Measurements from ENCODE around the gene MYOM1. TPM values are rescaled to one million over a fixed set of nuclear protein-coding genes. Genes with fewer than 3 reads are reported as not detected.

Gene MYOM1
- total RNA-seq, 1 donor from 2014 or later, result 0.26 TPM

- no peak for FAIRE-seq
- no peak for TF ChIP-seq CTCF (IDR thresholded peaks at IDR 0.05; ENCODE audit: insufficient read depth, low read length, severe bottlenecking)
Measured at GRCh38 chr18:3247240-3248061, 27.7 kb upstream of the MYOM1 start, which contains the start of gene MYL12A. Gene MYL12A, plus strand, starts transcription at chr18:3247801. Its CDS starts 5,447 bp downstream, at chr18:3253248.

GRCh38 chr18:3246635-3247239, 27.0 kb upstream of the MYOM1 start:
- DNase-seq (ENCODE audit: low read depth), result no peak
- no peak for FAIRE-seq
- Histone ChIP-seq H3K36me3 (ENCODE audit: control insufficient read depth, insufficient read depth, low read length) (peaks cover 1% of the 10 kb centered on the region), H3K27me3 (ENCODE audit: control insufficient read depth, insufficient read depth, low read length) (no peaks in the 10 kb centered on the region), H3K4me3 (ENCODE audit: low read depth, low read length) (peak overlapping the region; percentile 89)
- TF ChIP-seq CTCF (IDR thresholded peaks at IDR 0.05; ENCODE audit: insufficient read depth, low read length, severe bottlenecking), result no peak

More at GRCh38 chr18:3247240-3248061, 27.7 kb upstream of the MYOM1 start, which contains the start of gene MYL12A:
- H3K4me3 ChIP-seq (ENCODE audit: low read depth, low read length), result peak within 1 kb of the TSS; percentile 89
- DNase-seq (ENCODE audit: low read depth), result peak; percentile 95
- no peaks in the 10 kb centered on the region for H3K27me3 ChIP-seq (ENCODE audit: control insufficient read depth, insufficient read depth, low read length)
- H3K36me3 ChIP-seq (ENCODE audit: control insufficient read depth, insufficient read depth, low read length), result peaks cover 1% of the 10 kb centered on the region

DNA sequence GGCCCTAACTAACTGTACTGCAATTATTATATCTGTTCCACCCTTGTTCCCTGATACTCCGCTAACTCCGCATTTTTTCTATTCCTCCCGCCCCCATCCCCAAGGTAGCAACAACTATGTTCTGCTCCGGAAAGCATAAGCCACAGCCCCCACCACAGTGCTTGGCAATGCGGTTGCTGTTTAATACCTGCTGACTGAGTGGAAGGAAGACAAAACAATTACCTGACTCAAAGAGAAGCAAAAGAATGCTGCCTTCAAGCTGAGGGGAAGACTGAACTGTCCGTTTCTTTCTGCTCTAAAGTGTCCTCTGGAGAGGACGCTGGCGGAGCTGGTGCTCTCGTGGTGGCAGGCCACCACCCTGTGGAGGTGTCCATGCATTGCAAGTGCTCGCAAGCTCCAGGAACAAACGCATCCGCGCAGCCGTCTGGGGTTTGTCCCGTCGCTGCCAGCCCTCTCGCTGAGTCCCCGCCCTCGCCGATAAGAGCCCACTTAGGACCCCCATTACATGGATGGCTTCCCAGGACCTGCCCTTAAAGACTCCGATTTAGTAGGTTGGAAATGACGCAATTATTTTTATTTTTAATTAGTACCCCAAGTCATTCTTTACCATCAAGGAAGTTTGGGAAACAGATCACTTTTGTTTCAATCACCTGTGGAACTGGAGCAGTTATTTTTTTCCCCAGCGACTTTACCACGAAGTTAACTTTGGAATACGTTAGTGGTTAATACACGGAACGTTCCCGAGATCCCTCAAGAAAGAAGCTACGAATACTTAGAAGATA, 26.3 kb upstream of the MYOM1 start:
- FAIRE-seq (no peak), DNase-seq (ENCODE audit: low read depth) (peak; percentile 76)

DNA sequence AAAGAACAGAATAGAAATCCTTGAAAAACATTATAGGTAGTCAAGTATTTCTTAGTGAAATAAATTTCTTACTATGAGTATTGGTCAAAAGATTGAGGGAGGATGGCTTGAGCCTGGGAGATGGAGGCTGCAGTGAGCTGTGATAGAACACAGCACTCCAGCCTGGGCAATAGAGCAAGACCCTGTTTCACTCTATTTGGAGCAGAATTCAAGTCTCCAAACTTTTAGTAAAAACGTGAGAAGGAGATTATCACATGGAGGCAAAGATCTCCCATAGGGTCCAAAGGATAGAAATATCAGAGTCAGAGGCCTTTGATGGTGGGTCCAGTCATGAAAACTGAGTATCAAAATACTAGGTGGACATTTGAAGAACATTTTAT, 25.4 kb upstream of the MYOM1 start:
- no peak for TF ChIP-seq CTCF (IDR thresholded peaks at IDR 0.05; ENCODE audit: insufficient read depth, low read length, severe bottlenecking)

More for the DNA sequence above, 26.3 kb upstream of the MYOM1 start:
- no peaks in the 10 kb centered on the region for H3K36me3 ChIP-seq (ENCODE audit: control insufficient read depth, insufficient read depth, low read length)
- peak; percentile 99 for TF ChIP-seq CTCF (IDR thresholded peaks at IDR 0.05; ENCODE audit: insufficient read depth, low read length, severe bottlenecking)
- H3K27me3 ChIP-seq (ENCODE audit: control insufficient read depth, insufficient read depth, low read length), result no peaks in the 10 kb centered on the region
- H3K4me3 ChIP-seq (ENCODE audit: low read depth, low read length), result peak overlapping the region; percentile 89

DNA sequence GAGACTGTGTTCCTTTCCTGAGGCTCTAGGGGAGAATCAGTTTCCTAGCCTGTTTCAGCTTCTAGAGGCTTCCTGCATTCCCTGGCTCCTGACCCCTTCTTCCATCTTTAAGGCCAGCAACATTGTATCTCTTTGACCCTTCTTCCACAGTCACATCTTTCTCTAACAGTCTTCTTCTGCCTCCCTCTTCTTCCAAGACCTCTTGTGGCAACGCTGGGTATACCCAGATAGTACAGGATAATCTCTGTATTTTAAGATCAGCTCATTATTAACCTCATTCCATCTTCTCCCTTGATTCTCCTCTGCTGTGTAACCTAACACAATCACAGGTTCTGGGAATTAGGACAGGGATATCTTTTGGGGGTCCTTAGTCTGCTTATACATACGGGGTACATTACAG, 19.0 kb upstream of the MYOM1 start:
- DNase-seq (ENCODE audit: low read depth) (no peak), FAIRE-seq (no peak)
- Histone ChIP-seq H3K4me3 (ENCODE audit: low read depth, low read length) (no peak overlapping the region), H3K36me3 (ENCODE audit: control insufficient read depth, insufficient read depth, low read length) (no peaks in the 10 kb centered on the region), H3K27me3 (ENCODE audit: control insufficient read depth, insufficient read depth, low read length) (no peaks in the 10 kb centered on the region)
- TF ChIP-seq CTCF (IDR thresholded peaks at IDR 0.05; ENCODE audit: insufficient read depth, low read length, severe bottlenecking), result peak; percentile 4

More for the DNA sequence above, 25.4 kb upstream of the MYOM1 start:
- H3K36me3 ChIP-seq (ENCODE audit: control insufficient read depth, insufficient read depth, low read length), result no peaks in the 10 kb centered on the region
- DNase-seq (ENCODE audit: low read depth), result no peak
- H3K4me3 ChIP-seq (ENCODE audit: low read depth, low read length), result no peak overlapping the region
- FAIRE-seq, result no peak
- H3K27me3 ChIP-seq (ENCODE audit: control insufficient read depth, insufficient read depth, low read length), result no peaks in the 10 kb centered on the region

All from bronchial epithelial cell (primary cell).